ENCODE data around the gene NNMT.
A peak's percentile ranks its signal among the peaks of the same experiment; 100 is the strongest.

The NNMT gene

GRCh38 chr11:114295676-114296604, at the start of gene NNMT:
NNMT (plus strand) TSS chr11:114296399; CDS start chr11:114296557, 158 bp downstream.
- DNase-seq (ENCODE audit: low spot score), result no peak

DNA sequence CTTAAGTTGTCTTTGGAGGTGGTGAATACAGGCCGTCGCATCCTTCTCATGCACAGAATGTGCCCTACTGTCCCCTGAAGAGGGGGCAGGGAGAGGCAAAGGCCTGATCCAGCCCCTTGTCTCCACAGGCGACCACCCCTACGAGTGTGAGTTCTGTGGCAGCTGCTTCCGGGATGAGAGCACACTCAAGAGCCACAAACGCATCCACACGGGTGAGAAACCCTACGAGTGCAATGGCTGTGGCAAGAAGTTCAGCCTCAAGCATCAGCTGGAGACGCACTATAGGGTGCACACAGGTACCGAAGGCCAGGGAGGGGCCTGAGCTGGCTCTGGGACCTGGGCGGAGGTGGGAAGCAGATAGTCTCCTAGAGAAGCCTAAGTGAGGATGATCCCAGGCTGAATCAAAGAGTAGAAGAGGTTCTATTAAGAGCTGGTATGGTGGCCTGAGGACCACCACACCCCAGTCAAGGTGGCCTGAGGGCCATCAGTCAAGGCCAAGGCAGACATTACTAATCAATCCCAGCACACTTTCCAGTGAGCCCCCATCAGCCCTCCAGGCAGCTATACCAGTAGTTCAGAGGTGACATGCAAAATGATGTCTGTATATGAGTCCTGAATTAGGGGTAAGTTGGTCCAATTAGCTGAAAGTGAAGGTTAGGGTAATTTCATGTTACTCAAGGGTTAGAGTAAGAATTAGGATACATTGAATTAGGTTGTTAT, 49.0 kb upstream of the NNMT start:
- DNase-seq (ENCODE audit: low spot score), result no peak

DNA sequence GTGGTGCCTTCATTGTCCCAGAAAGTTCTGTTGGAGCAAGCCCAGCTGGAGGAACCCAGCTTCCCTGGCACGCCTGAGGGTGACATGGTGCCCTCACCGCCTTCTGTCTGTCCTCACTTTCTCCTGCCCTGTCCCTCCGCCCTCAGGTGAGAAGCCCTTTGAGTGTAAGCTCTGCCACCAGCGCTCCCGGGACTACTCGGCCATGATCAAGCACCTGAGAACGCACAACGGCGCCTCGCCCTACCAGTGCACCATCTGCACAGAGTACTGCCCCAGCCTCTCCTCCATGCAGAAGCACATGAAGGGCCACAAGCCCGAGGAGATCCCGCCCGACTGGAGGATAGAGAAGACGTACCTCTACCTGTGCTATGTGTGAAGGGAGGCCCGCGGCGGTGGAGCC, 46.0 kb upstream of the NNMT start:
- DNase-seq (ENCODE audit: low spot score), result no peak

GRCh38 chr11:114250993-114251814, 45.0 kb upstream of the NNMT start:
- DNase-seq (ENCODE audit: low spot score), result no peak

DNA sequence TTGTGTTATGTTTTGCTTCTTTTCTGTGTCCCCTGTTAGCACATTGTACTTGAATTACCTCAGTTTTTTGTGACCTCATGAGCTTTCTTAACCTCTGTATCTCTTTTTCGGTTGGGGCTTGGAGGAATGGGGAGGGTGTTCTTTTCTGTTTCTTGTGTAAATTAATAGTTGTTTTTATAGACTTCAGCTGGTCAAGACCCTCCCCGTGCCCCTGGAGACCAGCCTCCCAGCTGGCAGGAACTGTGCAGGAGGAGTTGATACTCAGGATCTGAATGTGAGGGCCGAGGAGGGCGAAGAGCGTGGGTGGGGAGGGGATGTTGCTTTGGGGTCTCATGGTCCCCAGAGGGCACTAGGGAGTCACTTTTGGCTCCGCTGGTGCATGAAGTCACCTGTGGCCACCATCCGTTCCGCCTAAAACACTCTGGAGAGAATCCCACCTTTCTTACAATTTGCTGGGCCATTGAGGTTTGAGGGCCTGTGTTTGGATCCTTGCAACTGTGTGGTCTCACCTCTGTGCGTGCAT, 44.3 kb upstream of the NNMT start:
- DNase-seq (ENCODE audit: low spot score), result no peak

DNA sequence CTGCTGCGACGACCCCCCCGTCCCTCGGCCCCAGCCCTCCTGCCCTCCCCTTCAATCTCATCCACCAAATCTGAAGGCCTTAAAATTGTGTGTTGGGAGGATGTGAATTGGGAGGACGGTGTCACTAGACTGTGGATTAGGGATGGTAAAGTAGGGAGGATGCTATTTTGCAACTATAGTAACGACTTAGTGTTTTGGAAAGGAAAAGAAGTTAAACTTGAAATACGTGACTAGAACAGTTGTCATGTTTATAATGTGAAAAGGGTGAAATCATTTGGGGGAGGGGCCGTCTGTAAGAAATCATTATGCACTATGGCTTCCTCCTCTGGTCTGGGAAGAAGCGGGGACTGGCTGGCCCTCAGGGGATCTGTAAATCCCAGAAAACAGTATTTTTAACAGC, 43.4 kb upstream of the NNMT start:
- no peak for DNase-seq (ENCODE audit: low spot score)

GRCh38 chr11:114253771-114254170, 42.4 kb upstream of the NNMT start:
- DNase-seq (ENCODE audit: low spot score), result no peak

DNA sequence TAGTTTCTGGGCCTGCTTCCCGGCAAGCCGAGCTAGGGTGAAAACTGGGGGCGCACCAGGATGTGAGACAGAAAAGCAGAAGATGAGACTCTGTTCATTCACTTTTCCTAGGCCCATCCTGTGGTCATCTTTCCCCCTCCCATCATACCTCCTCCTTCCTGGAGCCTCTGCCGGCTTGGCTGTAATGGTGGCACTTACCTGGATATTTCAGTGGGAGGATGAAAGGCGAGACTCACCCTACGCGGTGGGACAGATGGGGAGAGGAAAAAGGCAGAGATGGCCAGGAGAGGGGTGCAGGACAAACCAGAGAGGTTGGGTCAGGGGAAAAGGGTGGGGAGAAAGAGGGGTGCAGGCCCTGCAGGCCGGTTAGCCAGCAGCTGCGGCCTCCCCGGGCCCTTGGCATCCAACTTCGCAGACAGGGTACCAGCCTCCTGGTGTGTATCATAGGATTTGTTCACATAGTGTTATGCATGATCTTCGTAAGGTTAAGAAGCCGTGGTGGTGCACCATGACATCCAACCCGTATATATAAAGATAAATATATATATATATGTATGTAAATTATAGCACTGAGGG, 41.5 kb upstream of the NNMT start:
- no peak for DNase-seq (ENCODE audit: low spot score)

- DNase-seq (ENCODE audit: low spot score), result no peak
Measured at GRCh38 chr11:114255289-114255688, 40.9 kb upstream of the NNMT start.

GRCh38 chr11:114256176-114256966, 39.8 kb upstream of the NNMT start:
- no peak for DNase-seq (ENCODE audit: low spot score)

- no peak for DNase-seq (ENCODE audit: low spot score)
Measured at GRCh38 chr11:114256967-114257286, 39.3 kb upstream of the NNMT start.

- DNase-seq (ENCODE audit: low spot score), result no peak
Measured at GRCh38 chr11:114257621-114258558, 38.3 kb upstream of the NNMT start.

DNA sequence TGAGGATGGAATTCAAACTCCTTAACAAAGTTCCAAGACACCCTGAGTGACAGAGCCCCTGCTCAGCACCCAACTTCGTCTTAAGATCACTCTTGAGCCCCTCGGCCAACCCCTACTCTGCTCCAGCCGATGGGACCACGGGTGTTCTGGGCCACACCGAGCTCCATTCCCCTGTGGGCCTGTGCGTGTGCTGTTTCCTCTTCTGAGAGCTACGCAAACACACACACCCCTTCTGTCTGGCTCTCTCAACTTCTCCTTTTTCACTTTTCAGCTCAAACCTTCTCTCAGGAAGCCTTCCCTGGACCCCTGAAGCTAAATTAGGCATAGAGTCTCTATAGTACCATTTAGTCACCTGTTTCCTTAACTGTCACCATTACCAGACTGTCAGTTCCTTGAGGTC, 37.5 kb upstream of the NNMT start:
- DNase-seq (ENCODE audit: low spot score), result no peak

DNA sequence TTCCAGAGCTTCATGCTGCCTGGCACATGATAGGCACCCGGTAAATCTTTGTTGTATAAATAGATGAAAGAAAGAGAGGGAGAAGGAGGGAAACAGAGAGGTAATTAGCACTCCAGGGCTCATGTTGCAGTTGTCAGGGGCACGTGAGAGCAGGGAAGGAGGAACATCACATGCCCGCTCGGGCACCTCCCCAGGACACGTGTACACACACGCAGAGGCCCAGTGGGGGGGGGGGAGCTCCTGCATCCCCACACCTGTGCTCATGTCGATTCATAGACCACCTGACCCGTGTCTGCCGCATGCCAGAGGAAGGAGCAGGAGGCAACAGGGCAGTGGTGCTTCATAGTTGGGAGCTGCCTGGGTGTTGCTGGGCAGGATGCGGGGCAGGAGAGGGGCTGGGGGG, 37.1 kb upstream of the NNMT start:
- DNase-seq (ENCODE audit: low spot score), result no peak

GRCh38 chr11:114259551-114259983, 36.6 kb upstream of the NNMT start:
- DNase-seq (ENCODE audit: low spot score), result no peak

GRCh38 chr11:114260077-114260476, 36.1 kb upstream of the NNMT start:
- DNase-seq (ENCODE audit: low spot score), result no peak

DNA sequence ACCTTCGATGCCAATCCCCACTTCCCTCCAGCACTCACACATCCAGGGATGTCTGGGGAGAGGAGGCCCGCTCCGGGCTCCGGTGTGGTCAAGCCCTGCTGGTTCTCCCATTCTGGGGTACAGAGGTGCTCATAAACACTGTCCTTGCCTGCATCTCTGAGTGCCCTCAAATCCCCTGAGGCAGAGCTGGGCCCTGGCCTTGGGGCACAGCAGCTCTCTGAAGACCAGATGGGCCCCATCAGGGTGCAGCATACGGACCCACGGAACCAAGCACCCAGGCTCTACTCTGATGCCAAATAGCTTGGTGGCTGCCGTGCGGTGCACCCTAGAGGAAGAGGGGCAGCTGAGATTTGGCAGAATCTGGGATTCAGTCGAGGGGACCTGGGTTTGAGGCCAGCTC, 35.7 kb upstream of the NNMT start:
- DNase-seq (ENCODE audit: low spot score), result no peak

DNA sequence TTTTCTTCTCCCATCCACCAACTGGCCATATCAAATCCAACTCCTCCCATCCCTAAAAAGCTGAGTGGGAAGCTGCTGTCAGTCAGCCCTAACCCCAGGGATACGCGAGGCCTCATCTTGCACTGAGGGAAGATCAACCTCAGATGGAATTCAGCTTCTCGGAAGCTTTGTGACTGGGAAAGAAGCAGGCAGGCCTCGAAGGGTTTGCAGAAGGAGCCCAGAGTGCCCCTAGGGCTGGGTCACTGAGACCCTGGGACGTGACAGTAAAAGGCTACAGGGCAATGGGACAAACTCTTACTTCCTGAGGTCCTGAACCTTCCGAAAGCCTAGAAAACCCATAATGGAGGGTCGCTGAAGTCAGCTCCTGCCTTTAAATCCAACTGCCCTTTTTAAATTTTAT, 34.4 kb upstream of the NNMT start:
- DNase-seq (ENCODE audit: low spot score), result no peak

DNA sequence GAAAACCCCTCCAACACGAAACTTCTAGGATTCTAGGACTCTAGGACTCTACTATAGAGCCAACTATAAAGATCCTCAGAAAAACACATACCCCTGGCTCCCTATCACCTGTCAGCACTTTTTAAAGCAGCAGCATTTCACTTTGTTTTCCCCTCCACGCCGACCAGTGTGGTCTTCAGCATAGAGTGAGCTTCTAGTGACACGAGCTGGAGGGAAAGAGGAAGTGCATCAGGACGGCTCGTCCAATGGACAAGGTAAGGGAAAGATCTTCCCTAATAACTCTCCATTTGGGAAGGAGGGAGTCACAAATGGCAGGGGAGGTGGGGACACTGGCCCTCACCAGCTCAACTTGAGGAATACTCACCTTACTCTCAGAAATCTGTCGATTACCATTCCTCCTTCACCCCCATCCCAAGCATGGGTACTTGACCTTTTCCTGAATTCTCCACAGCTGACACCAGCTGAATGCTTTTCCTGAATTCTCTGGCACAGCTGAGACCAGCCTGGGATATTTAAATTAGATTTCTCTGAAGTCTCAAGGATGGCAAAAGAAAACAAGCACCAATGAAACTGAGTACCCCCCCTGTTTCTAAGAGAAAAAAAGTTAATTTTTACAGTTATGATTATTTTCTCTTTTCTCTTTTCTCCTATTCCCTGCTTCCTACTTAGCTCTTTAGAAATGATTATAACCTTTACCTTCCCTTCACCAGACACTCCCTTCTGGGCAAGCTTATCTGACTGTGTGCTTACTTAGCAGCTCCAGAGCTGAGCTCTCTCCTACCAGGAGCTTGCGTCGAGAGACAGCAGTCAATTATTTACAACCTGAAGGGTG, 33.3 kb upstream of the NNMT start:
- DNase-seq (ENCODE audit: low spot score), result peak; percentile 18
